ENCODE data around the gene LRTM2.

Gene LRTM2

DNA sequence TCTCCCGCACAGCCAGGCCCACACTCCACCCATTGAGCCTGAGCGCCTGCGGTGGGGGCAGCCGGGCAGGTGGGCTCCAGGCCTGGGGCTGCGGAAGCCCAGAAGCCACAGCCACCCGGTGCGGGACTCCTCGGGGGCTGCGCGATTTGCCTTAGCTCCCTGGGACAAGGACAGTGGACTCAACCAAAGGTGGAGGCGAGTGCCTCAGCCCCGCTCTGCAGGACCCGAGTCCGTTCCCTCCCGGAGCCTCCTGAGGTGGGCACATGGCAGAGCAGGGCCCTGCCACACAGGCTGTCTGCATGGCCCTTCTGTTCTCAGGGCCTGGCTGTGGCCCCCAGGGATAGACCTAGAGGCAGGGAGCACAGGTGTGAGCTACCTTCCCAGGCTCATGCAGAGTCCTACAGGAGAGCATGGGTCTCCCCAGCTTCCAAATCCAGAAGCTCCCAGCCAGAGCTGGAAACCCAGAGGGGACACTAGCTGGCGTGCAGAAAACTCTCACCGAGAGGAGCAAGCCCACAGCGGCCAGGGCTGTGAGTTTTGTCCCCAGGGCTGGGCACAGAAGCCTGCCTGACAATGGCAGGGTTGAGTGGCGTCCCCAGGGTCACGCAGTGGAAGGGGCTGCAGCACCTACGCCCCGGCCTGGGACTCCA, 22.2 kb upstream of the LRTM2 start:
- no peak for DNase-seq (ENCODE audit: low read depth in 3 of 3)

DNA sequence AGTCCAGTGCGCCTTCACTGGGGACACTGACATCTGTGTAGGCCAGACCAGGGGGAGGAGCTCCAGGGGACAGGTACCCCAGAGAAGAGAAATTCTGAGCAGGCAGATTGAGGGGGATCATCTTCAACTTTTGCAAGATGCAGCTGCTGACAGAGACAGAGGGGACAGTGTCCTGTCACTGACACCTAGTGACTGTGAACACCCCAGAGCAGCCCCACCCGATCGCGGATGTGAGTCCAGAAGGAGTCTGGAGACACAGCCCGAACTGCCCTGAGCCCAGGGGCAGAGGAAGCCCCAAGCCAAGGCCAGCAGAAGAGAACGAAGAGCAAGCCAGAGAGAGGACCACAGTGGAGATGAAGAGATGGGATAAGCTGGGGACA, 21.7 kb upstream of the LRTM2 start:
- DNase-seq (ENCODE audit: low read depth in 3 of 3), result no peak

DNA sequence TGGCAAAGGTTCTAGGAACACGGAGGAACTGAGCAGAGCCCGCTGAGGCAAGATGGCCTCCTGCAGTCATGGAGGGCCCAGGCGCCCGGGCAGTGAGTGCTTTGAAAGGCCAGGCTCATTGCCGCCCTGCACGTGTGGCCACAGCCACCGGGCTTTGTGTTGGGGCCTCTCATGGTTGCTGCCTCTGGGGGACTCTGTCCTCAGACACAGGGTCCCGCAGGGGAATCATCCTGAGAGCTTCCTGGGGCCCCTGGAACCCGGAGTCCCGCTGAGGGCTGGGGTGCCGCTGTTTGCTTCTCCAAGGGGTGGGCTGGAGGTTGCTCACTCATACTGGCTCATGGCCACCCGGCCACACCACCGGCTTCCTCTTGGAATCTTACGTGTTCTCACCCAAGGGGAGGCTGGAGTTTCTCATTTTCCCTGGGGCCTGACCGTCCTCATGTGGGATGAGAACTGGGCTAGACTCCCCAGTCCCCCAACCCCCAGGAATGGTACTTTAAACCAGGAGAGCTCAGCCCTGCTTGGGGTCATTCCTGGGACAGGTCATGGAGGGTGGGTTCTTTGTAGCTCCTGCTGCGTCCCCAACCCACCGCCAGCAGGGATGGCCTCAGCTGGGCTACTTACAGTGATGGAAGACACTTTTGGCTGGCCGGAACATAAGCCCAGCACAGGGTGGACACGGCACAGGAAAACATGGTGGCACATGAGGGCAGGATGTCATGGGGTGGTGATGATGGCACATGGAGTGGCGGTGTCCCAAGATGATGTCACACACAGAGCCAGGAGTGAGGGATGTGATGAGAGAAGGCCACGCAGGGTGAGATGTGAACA, 21.1 kb upstream of the LRTM2 start:
- DNase-seq (ENCODE audit: low read depth in 3 of 3), result no peak

DNA sequence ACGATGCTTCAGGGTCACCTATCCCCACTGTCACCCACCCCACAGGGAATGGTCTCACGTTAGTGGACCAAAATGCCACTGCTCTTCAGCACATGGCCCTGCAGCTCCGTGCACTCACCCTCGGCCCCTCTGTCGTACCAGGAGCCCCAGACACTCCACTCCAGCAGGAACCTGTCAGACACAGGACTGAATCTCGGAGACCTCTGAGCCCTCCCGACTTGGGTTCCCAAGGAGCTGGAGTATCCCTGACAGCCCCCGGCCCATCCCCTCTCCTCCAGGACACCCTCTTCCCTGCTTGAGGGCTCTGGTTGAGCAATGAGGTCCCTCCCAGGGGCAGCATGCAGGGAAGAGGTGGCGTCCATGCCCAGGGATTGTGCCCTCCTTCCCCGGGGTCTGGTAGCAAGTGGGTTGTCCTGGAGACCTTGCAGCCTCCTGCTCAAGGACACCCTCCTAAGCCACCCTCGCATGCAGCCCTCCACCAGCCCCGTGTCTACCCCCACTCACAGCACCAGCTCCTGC, 20.4 kb upstream of the LRTM2 start:
- DNase-seq (ENCODE audit: low read depth in 3 of 3), result no peak

DNA sequence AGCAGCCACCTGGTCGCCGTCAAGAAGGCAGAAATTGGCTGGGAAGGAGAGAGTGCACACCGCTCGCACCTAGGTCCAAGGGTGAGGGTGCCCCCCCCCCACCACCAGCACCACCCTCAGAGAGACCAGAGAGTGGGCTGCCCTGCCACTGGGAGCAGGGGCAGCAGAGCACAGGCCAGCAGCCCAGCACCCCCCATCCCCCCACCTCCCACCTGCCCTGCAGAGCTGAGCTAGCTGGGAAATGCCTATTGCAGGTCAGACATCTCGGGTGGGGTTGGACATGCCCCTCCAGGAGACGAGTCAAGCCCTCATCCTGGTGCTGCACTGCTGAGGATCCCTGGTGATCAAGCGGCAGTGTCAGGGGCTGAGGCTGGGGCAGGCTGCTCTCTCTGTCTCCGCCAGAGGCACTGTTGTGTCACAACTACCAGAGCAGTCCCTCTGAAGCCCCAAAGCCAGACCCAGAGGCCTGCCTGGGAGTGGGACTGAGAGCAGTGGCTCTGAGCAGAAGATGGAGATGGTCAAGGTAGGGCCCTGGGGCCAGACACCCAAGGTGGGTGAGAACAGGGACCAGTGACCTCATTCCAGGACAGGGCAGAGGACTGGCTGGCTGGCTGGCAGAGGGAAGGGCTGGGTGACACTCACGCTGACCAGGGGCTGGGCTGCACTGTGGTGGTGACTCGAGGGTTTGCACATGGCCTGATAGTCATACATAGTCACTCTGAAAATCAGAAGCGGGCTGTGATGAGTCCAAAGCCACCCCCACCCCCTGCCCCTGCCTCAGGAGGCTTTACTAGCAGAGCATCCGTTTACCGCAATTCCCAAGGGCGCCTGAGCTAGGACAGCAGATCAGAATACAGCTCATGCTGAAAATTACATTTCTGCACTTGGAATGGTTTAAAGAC, 19.7 kb upstream of the LRTM2 start:
- DNase-seq (ENCODE audit: low read depth in 3 of 3), result no peak

DNA sequence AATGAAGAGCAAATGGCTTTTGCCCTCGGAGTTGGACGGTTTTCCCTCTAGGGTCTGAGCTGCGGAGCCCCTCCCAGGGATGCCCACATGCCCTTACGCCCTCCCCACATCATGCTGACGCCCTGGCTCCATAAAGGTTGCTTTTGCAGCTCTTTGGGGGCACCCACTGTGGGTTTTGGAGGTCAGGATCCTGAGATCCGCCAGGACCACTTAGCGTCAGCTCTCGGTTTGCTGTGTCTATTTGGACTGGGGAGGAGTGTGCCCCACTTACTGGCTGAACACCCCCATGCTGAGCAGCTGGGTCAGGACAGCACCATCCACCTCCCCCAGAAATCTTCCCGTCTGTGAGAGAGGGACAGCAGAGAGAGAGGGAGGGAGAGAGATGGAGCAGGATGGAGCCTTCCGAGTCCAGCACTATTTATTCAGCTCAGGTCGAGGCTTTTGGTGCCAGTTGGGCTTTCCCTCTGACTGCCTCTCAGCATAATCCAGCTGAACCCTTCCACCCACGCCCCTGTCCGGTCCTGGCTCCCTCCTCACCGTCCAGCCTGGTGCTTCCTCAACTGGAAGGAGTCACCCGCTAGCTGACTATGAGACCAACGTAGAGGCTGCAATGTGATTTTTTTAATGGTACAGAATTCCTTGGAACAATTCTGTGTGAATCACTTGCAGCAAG, 18.9 kb upstream of the LRTM2 start:
- DNase-seq (ENCODE audit: low read depth in 3 of 3), result no peak

DNA sequence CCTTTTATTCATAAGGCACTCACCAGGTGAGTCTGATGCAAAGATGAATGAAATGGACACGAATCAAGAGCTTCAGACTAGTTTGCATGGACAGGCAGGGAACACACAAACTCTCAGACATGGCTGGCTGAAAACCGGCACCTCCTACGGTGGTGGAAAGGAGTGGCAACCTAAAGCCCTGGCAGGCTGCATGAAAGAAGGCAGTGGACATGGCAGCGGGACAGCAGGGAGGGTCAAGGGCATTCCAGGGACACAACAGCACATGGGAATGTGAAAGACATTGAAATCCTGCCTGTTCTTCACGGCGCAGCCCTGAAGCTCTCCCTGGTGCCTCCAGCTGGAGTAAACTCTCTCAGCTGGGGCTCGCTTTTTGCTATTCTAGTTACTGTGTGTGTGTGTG, 16.6 kb upstream of the LRTM2 start:
- no peak for DNase-seq (ENCODE audit: low read depth in 3 of 3)

DNA sequence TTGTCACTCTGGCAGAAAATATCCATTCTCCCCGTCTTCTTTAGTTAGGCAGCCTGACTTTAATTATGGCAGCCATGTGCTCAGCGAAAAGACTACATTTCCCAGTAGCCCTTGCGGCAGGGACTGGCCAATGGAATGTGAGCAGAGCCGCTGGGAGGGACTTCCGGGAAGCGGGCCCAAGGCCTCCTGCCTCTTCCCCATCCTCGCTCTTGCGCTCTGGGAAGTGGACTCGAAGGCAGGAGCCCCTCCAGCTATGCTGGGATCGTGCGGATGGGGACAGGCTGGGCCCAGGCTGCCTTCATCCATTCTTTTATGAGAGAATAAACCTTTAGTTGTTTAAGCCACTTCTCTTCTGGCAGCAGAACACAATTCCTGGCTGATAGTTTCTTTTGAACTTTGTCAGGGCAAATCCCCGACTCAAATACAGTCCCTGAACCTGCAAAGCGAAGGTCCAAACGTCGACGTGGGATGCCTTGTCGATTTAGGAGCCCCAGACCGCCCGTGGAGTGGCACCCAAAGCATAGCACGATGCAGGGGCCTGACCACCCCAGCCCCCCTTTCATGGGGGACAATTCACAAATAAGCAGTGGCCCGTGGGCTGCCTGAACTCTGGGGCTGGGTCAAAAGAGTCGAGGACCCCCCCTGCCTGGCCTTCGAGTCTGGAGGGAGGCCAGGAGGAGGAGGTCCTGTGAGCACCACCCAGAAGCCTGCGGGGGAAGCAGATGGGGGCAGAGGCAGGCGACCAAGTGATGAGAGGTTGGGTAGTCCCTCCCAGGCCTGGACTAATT, 15.6 kb upstream of the LRTM2 start:
- DNase-seq (ENCODE audit: low read depth in 3 of 3), result peak; percentile 77 to 86 (median 78)

DNA sequence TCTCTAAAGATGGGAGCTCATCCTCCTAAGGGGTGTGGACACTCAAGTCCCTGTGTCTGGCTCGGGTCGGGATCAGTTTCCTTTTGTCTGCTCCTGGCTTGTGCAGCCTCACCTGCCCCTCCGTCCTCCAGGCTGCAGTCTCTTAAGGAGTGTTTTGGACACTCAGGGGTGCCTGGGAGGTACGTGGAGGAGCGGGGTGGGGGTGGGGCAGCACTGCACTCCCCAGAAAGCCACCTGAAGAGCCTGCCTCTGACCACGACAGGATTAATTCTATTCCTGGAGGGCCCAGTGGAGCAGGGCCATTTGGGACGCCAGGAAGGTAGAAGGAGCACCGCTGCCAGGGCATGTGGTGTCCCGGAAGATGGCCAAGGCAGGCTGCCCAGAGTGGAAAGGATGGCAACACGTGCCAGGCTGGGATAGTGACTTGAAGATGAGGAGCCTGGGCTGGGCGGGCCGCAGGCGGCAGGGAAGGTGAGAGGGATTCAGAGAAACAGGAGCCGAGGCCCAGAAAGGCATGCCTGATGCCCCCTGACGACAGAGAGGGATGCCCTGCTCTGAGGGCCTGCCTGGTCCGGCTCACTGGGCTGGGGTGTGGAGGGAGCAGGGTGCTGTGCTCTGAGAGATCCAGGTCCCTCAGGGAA, 14.8 kb upstream of the LRTM2 start:
- no peak for DNase-seq (ENCODE audit: low read depth in 3 of 3)

DNA sequence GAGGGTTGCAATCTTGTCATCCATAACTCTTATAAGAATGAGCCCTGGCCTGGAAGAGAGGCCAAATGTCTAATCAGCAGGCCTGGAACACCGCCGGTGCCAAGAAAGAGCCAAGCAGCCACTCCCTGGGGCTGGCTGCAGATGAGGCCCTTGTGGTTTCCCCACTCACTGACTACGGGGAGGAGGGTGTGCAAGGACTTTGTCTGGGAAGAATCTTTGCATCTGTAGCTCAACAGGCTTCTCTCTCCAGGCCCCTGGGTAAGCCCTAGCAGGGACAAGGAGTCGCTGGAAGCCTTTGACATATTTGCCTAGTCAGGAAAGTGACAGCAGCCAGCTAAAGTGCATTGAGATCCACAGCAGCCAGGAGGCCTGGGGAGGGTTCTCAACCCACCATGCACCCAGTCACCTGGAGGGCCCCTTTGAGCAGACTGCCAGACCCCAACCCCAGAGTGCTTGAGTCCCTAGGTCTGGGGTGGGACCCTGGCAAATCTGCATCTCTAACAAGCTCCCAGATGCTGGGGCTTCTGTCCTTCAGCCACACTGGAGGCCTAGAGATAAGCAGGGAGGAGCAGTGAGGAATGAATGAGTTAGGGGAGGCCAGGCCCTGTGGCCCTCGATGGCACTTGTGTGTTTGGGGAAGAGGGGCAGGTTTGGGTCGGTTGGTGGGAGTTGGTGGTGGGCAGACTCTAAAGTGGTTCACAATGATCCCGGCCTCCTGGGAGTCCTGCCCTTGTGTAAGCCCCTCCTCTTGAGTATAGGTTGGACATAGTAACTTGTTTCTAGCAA, 13.9 kb upstream of the LRTM2 start:
- DNase-seq (ENCODE audit: low read depth in 3 of 3), result no peak

DNA sequence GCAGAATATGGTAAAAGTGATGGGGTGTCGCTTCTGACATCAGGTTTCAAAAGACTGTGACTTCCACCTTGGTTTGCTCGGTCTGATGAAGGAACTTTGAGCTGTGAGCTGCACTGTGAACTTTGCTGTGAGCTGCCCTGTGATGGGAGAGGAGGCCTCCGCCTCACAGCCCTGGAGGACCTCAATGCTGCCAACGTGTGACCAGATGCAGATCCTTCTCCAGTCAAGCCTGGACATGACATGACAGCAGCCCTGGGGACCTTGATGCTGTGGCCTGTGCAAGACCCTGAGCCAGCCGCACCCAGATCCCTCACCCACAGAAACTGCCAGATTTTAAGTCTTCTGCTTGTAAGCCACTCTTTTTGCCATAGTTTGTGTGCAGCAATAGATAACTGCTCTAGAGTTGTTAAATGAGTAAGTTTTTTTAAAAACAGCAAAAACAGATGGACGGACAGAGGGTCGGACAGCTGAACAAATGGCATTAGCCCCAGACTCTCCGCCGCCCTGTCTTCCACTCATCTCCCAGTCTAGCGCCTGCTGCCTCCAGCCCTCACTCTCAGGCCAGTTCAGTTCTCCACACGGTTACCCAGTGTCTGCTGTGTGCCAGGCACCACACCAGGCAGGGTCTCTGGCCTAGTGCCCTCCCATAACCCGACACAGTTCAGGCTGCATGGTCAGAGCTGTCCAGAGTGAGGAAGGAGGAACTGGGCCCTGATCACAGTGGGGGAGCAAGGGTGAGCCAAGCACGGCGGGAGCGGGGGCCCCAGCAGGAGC, 13.1 kb upstream of the LRTM2 start:
- no peak for DNase-seq (ENCODE audit: low read depth in 3 of 3)

DNA sequence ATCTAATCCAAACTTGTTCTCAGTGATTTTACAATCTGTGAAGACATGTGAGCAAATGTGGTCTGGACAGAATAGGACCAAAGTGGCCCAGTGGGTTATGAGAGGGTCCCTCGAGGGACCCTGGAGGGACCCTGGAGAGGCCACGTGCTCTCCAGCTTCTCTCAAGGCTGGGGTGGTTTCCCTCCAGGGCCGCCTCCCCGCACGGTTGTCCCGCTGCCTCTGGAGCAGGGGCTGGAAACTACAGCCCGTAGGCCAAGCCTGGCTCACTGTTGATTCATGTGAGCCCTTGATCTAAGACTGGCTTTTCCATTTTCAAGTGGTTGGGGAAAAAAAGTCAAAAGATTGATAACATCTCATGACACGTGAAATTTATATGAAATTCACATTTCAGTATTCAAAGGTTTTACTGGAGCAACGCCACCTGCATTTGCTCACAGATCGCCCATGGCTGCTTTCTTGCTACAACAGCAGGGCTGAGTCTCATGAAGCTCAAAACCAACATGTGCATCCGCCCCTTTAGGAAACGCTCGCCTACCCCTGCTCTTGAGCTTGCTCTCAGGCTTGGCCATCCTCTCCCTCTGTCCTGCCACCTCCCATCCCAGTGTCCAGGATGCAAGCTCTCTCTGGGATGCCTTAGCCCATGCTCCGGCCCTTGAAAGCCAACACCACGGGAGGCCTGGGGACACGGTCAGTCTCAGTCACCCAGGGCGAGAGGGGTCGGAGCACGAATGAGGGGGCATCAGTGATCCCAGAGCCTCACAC, 12.1 kb upstream of the LRTM2 start:
- DNase-seq (ENCODE audit: low read depth in 3 of 3), result no peak

DNA sequence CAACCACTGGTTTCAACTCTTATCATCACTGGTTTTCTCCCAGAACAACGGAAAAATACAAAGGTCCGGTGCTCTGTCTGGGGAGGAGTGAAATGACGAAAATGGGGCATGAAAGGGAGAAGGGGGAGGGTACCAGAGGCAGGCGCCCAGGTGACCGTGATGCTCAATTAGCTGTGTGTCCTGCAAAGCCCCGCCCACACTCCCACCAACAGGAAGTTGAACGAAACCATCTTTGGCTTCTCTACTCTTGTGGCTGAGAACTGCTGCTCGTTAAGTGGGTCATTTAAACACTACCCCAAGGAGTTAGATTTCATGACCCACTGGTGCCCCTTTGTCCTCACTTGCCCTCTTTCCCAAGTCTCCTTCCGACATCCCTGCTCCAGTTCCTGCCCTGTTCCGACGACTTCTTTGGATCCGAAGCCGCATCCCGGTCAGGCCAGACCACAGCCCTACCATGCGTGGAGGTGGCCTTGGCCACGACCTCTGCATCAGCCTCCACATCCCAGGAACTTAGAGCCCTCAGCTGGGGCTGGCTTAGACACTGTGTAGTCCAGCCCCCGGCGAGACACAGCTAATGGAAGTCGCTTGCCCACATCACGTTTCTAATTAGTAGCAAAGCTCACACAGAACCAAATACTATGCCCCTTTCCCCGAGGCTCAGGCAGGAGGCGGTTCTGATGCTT, 11.4 kb upstream of the LRTM2 start:
- DNase-seq (ENCODE audit: low read depth in 3 of 3), result no peak

DNA sequence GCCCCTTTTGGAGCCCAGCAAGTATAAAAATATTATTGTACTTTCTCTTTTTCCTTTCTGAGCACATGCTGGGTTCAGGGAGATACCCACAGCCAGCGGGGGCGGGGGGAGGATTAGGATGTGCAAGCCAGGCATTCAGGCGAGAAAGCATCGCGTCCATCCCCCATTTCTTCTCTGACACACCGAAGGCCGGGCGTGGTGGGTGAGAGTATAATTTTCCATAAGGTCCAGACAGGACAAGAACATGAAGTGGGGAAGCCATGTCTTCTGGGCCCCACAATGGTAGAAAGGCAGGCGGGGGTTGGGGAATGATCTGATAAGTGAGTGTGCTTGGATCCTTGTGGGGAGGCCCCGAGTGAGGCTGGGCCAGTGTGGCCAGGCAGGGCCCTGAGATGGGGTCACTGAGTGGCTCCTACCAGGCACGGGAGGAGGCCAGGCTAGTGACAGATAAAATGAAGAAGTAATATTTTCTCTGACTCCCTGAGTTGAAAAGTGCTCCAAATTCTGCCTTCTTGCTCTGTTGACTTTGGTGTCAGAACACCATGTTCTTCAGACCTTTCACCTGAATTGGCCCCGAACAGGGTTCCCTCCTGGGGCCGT, 10.7 kb upstream of the LRTM2 start:
- no peak for DNase-seq (ENCODE audit: low read depth in 3 of 3)

DNA sequence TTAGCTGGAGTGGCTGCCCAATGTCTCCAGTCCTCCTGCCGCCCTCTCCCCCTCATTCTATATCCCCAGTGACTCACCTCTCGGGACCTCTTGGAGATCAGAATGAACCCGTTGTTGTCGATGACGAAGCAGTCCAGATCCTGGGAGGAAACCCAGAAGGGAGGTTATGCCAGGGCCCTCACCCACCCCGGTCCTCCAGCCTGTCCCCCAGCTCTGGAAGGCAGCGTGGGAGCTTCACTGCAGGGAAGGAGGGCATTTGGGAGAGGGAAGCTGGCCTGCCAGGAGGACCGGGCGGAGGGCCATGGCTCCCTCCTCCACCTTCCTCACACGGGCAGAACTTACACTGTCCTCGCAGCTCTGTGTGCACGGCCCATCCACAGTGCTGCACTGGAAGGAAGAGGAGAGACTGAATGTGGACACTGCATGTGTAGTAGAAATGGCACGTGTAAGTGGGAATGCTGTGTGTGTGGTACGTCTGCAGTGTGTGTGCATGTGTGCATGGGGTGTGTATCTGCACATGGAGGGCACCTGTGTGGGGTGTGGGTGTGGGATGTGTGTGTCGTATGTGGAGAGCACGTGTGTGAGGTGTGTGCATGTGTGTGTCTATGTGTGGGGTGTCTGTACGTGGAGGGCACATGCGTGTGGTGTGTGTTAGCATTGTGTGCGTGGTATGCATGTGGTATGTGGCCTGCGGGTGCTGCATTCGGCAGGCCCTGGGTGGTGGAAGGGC, 10.0 kb upstream of the LRTM2 start:
- DNase-seq (ENCODE audit: low read depth in 3 of 3), result no peak

DNA sequence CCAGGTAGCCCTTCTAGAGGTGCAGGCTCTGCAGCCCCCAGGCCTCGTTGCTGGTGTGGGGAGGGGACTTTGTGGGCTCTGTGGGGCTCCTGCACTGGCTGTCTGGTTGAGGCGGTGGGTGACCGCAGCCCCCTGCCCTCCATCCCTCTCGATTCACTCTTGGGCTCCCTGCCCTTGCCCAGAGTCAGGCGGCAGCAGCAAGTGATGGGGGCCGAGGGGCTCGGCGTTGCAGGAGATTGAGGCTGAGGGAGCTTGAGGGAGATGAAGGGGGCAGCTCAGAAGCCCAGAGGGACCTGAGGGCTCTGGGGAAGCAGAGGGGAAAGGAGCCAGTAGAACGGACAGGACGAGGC, 9.5 kb upstream of the LRTM2 start:
- no peak for DNase-seq (ENCODE audit: low read depth in 3 of 3)

Data from stimulated activated CD4-positive, alpha-beta T cell treated with anti-CD3 and anti-CD28 coated beads, TNF-alpha, amount 100 ng/mL, for 48 hours (primary cell).